22Rv1 (cell line): ENCODE results near the gene CAPZB.

Experiments
- ZFX ChIP-seq: fragments of 450-650 bp; IDR thresholded peaks from 2 replicates; pipeline ENCODE4 v1.6.1; 2017; ENCODE audit warnings: antibody characterized with exemption, borderline replicate concordance
- TF ChIP-seq, protein P1 (sequence below): fragments of 450-650 bp; IDR thresholded peaks from 2 replicates; pipeline ENCODE4 v1.5.1; 2017; ENCODE audit warnings: mild to moderate bottlenecking

DNA sequence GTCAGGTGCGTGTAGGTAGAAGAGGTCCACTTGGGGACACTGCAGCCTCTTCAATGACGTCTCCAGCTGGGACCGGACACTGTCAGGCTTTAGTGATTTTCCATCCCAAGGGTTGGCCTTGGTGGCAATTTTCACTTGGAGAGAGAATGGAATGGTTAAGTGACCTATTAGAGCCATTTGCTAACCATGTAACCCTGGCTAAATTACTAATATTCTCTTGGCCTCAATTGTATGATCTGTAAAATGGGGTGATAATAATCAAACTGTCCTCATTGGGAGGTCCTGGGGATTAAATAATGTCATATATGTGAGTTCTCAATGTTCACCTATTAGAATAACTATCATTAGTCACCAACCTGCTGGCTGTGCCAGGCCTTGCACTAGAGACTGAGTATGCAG, 176.8 kb downstream of the CAPZB start:
- TF ChIP-seq, protein P1, sequence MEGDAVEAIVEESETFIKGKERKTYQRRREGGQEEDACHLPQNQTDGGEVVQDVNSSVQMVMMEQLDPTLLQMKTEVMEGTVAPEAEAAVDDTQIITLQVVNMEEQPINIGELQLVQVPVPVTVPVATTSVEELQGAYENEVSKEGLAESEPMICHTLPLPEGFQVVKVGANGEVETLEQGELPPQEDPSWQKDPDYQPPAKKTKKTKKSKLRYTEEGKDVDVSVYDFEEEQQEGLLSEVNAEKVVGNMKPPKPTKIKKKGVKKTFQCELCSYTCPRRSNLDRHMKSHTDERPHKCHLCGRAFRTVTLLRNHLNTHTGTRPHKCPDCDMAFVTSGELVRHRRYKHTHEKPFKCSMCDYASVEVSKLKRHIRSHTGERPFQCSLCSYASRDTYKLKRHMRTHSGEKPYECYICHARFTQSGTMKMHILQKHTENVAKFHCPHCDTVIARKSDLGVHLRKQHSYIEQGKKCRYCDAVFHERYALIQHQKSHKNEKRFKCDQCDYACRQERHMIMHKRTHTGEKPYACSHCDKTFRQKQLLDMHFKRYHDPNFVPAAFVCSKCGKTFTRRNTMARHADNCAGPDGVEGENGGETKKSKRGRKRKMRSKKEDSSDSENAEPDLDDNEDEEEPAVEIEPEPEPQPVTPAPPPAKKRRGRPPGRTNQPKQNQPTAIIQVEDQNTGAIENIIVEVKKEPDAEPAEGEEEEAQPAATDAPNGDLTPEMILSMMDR = no peak
- TF ChIP-seq ZFX = no peak
